ENCODE data around the gene GFOD1. TPM values are rescaled to one million over a fixed set of nuclear protein-coding genes. Genes with fewer than 3 reads are reported as not detected.
"Not testable (repeated sequence)": the region's sequence is repeated elsewhere in the genome, so short reads cannot be mapped to it uniquely, and the experiment has no call there.

The GFOD1 gene
- total RNA-seq, 2 donors from 2014 or later: 59.3 to 78.3 TPM

DNA sequence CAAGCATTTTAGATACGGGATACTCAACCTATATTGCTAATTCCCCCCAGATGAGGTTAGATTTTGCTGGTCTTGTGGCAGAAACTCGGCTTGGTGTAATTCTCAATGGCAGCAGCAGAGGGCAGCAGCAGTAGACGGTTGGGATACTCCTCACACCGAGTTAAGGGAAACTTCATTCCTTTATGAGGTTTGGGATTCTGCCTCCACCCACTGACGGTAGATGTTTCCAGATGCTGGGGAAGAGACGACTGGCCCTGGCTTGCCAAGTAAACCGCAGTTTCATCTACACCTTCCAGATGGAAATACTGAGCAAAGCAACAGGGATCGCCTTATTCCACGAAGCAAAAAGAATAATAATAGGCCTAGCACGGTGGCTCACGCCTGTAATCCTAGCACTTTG, 150.8 kb downstream of the GFOD1 start:
- DNase-seq: peak; percentile 77
- peak; percentile 74 to 77 for ATAC-seq
- intact Hi-C loops (cut with DNase I): loop anchor here in 1 of 2 donors (2.0 kb wide), 1 partner anchor 150 kb away; the partner anchor contains the start of gene GFOD1

DNA sequence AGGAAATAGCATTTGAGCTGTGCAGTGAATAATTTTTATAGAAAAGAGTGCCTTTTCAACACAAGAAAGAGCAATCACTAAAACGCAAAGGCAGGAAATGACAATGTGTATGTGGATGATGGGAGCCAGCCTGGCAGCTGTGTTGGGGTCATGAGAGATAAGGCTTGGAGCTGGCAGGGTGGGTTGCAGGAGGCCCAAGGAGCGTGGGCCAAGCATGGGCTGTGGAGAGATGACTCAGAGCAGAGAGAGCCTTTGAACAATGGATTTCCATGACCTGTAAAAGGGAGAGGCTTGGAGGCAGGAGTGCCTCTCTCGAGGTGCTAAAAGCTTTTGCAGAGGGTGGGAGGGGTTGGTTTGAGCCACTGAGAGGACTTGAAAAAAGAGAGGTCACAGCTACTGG, 152.4 kb downstream of the GFOD1 start:
- peak; percentile 39 for DNase-seq
- intact Hi-C loops (cut with DNase I): loop anchor here in 1 of 2 donors (5.0 kb wide), 1 partner anchor 423 kb away; no protein-coding TSS in a partner anchor
- peak; percentile 24 to 73 for ATAC-seq

DNA sequence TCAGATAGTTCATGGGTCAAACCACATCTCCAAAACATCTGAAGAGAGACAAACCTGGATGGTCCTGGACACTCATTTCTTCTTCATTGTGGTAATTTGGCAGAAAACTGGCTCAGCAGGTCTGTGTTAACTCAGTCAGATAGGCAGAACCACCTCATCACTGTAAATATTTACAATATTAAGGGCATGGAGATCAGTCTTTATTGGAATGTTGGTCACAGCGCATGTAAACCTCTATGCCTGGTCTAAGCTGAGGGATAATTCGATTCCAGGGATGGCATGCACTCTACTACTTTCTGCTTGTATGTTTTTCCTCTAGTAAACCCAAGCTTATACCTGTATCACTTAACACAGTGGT, 155.1 kb downstream of the GFOD1 start:
- DNase-seq: no peak
- no peak for ATAC-seq
- intact Hi-C loops (cut with DNase I): loop anchor here in 1 of 2 donors (5.0 kb wide), 1 partner anchor 420 kb away; no protein-coding TSS in a partner anchor

DNA sequence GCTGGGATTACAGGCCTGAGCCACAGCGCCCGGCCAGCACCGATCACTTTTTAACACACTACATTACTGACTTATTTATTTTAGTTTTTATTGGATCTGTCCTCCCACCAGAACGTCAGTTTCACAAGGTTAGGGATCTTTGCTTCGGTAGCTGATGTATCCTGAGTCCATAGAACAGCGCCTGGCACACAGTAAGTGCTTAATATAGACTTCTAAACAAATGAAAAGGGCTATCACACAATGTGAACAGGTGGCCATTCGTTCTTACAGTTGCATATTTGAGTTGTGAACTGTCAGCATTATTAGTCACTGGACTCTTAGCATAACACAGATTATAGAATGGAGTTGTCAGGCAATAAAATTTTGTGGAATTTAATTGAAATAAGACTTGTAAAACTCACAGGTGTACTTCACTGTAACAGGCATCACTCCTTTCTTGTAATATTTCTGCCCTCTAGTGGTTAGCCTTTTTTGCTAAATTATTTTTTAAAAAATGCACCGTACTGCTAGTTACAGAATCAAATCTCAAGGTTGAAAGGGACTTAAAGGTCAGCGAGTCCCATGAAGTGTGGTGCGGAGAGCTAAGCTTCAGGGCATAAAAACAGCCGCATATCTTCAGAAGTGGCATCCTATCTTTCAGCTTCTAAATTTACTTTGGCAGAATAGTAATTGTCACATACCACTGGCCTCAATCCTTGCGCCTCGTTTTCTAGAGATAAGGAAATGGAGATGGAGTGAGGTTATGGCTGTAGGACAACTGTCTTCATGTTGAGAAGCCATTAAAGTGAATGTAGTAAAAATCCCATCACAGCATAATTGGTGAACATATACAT, 155.7 kb downstream of the GFOD1 start:
- DNase-seq (no peak), ATAC-seq (peak in 1 of 2 donors; percentile 7)
- intact Hi-C loops (cut with DNase I): loop anchor here in 1 of 2 donors (5.0 kb wide), 1 partner anchor 419 kb away; no protein-coding TSS in a partner anchor

DNA sequence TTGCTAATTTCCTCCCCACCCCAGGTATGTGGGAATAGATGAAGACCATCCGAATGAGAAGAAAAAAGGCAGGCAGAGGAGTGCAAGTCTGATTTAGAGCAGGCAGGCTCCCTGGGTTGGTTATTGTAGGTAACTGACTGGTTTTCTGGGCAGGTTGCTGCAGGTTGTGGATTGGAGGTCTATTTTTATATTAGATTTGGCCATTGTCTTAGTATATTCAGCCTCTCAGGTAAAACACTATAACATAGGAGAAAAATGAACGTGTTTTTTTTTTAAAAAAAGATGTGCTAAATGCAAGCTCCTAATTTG, 158.6 kb downstream of the GFOD1 start:
- intact Hi-C loops (cut with DNase I): no loop called here
- DNase-seq (no peak), ATAC-seq (no peak)

DNA sequence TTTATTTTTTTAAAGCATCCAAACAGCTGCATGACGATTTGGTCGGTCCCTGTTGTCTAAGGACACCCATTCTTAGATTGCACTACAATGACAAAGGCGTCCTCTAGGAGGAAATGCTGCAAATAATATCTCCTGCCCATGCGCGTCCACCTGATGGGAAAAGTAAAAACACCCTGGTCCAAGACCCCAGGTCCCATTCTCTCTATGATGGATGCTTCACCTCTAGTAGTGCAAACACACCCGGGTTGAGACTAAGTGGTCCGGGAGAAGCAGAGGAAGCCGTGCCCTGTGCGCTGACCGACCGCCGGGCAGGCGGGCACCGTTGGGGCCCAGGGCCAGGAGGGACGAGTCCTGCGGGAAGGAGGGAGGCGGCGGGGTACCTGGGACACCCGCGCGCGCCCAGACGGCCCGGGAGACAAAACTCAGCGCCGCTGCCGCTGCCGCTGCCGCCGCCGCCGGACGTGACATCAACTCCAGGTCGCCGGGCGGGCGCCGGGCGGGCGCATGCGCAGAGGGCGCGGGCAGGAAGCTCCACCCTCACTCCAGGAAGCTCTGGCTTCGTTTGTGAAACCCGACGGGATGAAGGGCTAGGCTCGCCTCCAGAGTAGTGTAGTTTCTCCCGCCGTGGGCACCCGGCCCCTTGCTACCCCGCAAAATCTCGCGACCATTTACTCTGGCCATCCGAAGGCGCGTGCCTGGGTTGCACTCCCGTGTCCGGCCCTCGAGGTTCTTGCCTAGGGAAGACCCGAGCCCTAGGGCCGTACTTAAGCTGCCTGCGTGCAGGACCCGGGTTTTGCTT, 159.1 kb downstream of the GFOD1 start, which contains the start of gene TBC1D7:
TSS of gene TBC1D7 (minus strand) at position 462 of the 799 bp plus-strand sequence. CDS start 1,639 bp downstream, outside the sequence.
- peak; percentile 98 for ATAC-seq
- intact Hi-C loops (cut with DNase I): no loop called here
- peak; percentile 90 for DNase-seq

DNA sequence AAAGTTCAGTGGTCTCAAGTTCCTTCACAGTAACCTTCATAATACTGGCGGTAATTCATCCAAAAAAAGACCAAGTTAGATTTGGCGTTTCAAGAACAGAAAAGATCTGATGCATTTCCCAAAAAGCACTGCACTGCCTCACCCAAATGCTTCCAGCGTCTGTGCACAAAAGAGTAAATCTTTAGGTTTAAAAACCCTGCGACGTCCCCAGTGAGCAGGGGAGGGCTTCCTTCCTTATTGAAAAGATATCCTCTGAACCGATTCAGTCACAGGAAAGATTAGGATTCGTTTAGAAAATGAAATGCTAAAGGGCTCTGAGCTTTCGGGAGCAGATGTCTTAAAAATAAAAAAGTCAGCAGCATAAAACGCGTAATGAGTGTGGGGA, 159.7 kb downstream of the GFOD1 start:
- intact Hi-C loops (cut with DNase I): no loop called here
- ATAC-seq: no peak
- no peak for DNase-seq

DNA sequence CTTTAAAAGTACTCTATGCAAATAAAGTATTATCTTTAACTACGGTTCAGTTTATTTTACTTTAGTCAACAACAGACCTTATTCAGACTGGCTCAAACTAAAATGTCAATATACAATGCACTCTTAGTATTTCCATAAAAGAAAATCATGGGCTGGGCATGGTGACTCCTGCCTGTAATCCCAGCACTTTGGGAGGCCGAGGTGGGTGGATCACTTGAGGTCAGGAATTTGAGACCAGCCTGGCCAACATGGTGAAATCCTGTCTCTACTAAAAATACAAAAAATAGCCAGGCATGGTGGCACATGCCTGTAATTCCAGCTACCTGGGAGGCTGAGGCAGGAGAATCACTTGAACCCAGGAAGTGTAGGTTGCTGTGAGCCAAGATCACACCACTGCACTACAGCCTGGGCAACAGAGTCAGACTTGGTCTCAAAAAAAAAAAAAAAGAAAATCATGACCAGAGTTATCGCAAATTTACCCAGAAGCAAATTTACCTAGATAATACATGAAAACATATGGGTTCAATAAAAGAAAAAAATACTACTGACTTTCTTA, 161.3 kb downstream of the GFOD1 start:
- DNase-seq; ATAC-seq; intact Hi-C loops (cut with DNase I): not testable (repeated sequence)

DNA sequence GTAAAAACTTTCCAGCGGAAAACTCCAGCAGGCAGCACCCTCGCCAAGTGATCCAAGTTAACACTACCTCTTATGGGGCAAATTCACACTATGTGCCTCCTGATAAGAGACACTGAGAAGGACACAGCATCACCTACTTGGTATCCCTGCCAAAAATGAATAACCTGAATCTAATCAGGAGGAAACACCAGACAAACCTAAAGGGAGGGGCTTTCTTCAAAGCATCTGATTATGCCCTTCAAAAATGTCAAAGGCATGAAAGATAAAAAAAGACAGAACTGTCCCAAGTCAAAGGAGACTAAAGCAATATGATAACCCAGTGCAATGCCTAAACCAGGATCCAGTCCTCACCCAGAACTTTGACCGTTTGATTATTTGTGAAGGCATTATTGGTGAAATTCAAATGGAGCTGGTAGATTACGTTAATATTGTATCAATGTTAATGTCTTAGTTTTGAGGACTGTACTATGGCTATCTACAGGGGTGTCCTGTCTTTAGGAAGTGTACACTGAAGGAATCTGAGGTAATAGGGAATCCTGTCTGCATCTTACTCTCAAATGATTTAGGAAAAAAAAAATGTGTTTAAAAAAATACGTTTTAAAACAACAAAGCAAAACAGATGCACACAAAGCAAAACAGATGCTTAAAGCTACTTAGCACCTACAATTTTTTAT, 167.4 kb downstream of the GFOD1 start:
- ATAC-seq (peak in 1 of 2 donors; percentile 39), DNase-seq (no peak)
- intact Hi-C loops (cut with DNase I): no loop called here

DNA sequence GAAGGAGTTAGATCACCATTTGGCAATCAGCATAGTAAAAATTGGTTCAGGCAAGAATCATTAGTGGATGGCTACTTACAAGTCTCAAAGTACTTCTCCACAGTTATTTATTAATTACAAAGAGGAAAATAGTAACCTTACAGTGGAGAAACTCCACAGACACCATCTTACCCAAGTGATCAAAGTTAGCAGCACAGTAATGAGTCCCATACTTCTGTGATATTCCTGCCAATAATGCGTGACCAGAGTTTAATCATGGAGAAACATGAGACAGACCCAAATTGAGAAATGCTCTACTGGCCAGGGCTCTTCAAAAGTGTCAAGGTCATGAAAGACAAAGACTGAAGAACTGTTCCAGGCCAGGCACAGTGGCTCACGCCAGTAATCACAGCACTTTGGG, 168.6 kb downstream of the GFOD1 start:
- intact Hi-C loops (cut with DNase I): no loop called here
- ATAC-seq (peak in 1 of 2 donors; percentile 32), DNase-seq (no peak)

DNA sequence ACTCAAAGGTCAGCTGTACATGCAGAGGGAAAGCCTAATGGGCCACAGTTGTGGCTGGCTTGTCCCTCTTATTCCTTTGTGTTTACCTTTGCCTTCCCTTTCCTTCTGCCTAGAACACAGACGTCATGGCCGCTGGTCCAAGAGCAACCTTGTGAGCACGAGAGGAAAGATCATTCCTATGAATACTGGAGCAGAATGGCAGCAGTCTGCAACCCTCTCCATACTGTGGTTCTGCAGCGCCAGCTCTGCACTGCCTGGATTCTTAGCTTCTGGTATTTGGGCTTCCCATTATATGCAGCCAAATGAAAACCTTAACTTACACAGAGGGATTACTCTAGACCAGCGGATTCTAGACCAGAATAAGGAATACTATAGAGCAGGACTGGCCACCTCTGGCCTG, 171.5 kb downstream of the GFOD1 start:
- ATAC-seq: no peak
- intact Hi-C loops (cut with DNase I): no loop called here

DNA sequence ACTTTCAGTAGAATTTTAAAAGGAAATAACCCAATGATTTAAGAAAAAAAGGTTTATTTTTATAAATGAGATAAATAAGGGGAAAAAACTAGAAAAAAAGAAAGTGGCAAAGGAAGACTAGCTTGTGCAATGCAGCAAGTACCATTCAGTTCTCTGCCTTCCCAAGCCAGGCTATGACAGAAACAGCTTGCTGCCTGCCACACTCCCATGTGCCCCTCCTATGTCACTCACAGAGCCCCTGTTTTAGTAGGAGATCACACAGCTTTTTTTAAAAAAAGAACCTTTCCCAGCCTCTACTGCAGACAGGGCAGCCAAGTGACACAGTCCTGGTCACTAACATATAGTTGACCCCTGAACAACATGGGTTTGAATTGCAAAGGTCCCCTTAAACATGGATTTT, 172.6 kb downstream of the GFOD1 start:
- intact Hi-C loops (cut with DNase I): no loop called here
- no peak for ATAC-seq
- DNase-seq: no peak

More for the DNA sequence above, 171.5 kb downstream of the GFOD1 start:
- no peak for DNase-seq

DNA sequence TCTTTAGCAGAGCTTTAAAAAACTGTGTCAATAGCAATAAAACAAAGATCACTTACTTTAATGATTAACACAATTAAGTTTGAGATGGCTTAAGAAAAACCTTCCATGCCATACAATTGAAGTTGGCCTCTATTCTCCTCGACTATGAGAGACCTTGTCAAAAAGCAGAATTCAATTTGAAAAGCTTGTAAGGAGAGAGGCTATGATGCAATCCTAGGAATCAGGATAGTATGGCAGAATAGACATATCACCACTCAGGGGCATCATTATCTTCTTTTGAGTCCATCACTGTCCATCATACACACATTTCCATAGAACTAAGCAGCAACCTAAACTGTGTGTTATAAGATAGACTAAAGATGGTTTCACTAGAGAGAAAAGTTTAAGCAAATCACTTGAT, 176.2 kb downstream of the GFOD1 start:
- ATAC-seq (no peak), DNase-seq (no peak)
- intact Hi-C loops (cut with DNase I): no loop called here

DNA sequence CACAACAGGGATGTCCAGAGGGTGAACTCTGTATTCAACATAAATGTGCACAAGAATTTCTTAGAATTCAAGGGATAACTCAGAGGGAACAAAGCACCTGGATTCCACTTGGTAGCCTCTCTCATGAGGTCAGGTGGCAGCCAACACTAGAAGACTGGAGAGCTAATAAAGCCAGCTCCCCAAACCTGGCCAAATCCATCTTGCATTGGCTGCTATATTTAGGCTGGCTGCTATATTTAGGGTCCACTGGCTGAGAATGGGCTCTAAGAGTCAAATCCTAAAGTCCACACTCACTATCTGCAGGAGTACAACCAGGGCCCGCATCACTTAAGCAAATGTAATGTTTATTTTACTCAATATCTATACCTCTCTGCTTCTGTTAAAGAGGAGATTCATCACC, 179.1 kb downstream of the GFOD1 start:
- ATAC-seq (peak; percentile 35 to 46), DNase-seq (no peak)
- intact Hi-C loops (cut with DNase I): loop anchor here in 1 of 2 donors (10.0 kb wide), 1 partner anchor 114 kb away; no protein-coding TSS in a partner anchor

Other genes starting within 250 kb of the GFOD1 start
- 10 to 100 TPM; 21.6 to 36.3 TPM for gene TBC1D7, start 159.1 kb downstream of the GFOD1 start, total RNA-seq
- gene SIRT5, start 87.0 kb upstream of the GFOD1 start, total RNA-seq: 10 to 100 TPM; 24.3 to 37.6 TPM
- gene NOL7, start 127.7 kb upstream of the GFOD1 start, total RNA-seq: 10 to 100 TPM; 41.4 to 50.5 TPM
- 10 to 100 TPM; 27.3 to 33.1 TPM for gene RANBP9, start 224.2 kb upstream of the GFOD1 start, total RNA-seq

All from left cardiac atrium (tissue), 4 donors.